GM23248 (cell line): Measurements from ENCODE around the gene ANO6.

ENCODE experiments used
- EZH2 ChIP-seq: fragments of 200-600 bp; sonication (generic); IDR thresholded peaks from 2 replicates; pipeline ENCODE4 v1.6.1; 2018; ENCODE audit warnings: antibody characterized with exemption, mild to moderate bottlenecking; ENCODE audit not compliant: insufficient read depth, poor library complexity, severe bottlenecking
- EZH2phosphoT487 ChIP-seq: fragments of 200-600 bp; sonication (generic); IDR thresholded peaks from 2 replicates; pipeline ENCODE4 v1.6.1; 2018; ENCODE audit warnings: antibody characterized with exemption, moderate library complexity, mild to moderate bottlenecking, low read depth; ENCODE audit not compliant: insufficient read depth

- TF ChIP-seq EZH2 (no peak), EZH2phosphoT487 (no peak)
Measured at GRCh38 chr12:45170456-45171042, 45.3 kb upstream of the ANO6 start.
